Panc1 (cell line): ENCODE results near the gene SMYD5.

Source experiments
- CTCF ChIP-seq: fragments of 450-650 bp; IDR thresholded peaks from 2 replicates; pipeline ENCODE4 v1.5.1; 2017; ENCODE audit warnings: mild to moderate bottlenecking
- POLR2AphosphoS5 ChIP-seq: IDR thresholded peaks from 2 replicates; pipeline ENCODE4 v1.6.1; 2012; ENCODE audit warnings: mild to moderate bottlenecking, low read depth, low read length, moderate library complexity
- REST ChIP-seq, 2 experiments: IDR thresholded peaks; 2 replicates each; pipeline ENCODE4 v1.6.1; 2011 to 2012; ENCODE audit warnings: low read depth in 2 of 2, control low read depth in 1 of 2, low read length in 1 of 2, mild to moderate bottlenecking in 1 of 2, moderate library complexity in 1 of 2; ENCODE audit not compliant: insufficient read depth in 1 of 2
- SIN3A ChIP-seq: IDR thresholded peaks from 2 replicates; pipeline ENCODE4 v1.6.1; 2012; ENCODE audit warnings: low read depth, mild to moderate bottlenecking, low read length, moderate library complexity, borderline replicate concordance; ENCODE audit not compliant: insufficient read depth
- TCF7L2 ChIP-seq: IDR thresholded peaks from 2 replicates; pipeline ENCODE4 v1.6.1; 2011; ENCODE audit warnings: mild to moderate bottlenecking, low read depth, low read length, inconsistent platforms

GRCh38 chr2:73212098-73212447, 2.0 kb upstream of the SMYD5 start:
- TF ChIP-seq CTCF: no peak
- TF ChIP-seq POLR2AphosphoS5: no peak
- no peak for TF ChIP-seq SIN3A
- TF ChIP-seq TCF7L2: no peak
- TF ChIP-seq REST (IDR thresholded peaks at IDR 0.05; ENCODE audit: insufficient read depth in 1 of 2, low read depth in 2 of 2, low read length in 1 of 2): no peak
